DOHH2 (cell line): ENCODE results near the gene TNPO1.

Experiments used
- H3F3A ChIP-seq: fragments of 200-600 bp; sonication (generic), shearing (Covaris generic); 2 replicates; pipeline ENCODE4 v1.6.0; 2016; ENCODE audit warnings: antibody characterized with exemption, mild to moderate bottlenecking; ENCODE audit not compliant: control insufficient read depth, insufficient read depth
- H3K27ac ChIP-seq: fragments of 200-600 bp; sonication (generic); 2 replicates; pipeline ENCODE4 v1.5.1; 2014; ENCODE audit warnings: low read depth, mild to moderate bottlenecking, low read length, moderate library complexity
- H3K27me3 ChIP-seq: fragments of 200-600 bp; sonication (generic); 2 replicates; pipeline ENCODE4 v1.6.1; 2014; ENCODE audit warnings: mild to moderate bottlenecking, low read length, mixed read lengths; ENCODE audit not compliant: control insufficient read depth
- H3K36me3 ChIP-seq: fragments of 200-600 bp; sonication (generic); 2 replicates; pipeline ENCODE4 v1.6.1; 2014; ENCODE audit warnings: mild to moderate bottlenecking, low read length, moderate library complexity, mixed read lengths; ENCODE audit not compliant: control insufficient read depth
- H3K4me1 ChIP-seq: fragments of 200-600 bp; sonication (generic); 2 replicates; pipeline ENCODE4 v1.6.1; 2014; ENCODE audit warnings: mild to moderate bottlenecking, low read length, mixed read lengths; ENCODE audit not compliant: control insufficient read depth
- H3K4me2 ChIP-seq: fragments of 200-600 bp; sonication (generic); 2 replicates; pipeline ENCODE4 v1.6.0; 2014; ENCODE audit warnings: mild to moderate bottlenecking, low read length, moderate library complexity
- H3K4me3 ChIP-seq: fragments of 200-600 bp; sonication (generic); 2 replicates; pipeline ENCODE4 v1.5.1; 2014; ENCODE audit warnings: mild to moderate bottlenecking, low read length, mixed read lengths
- H3K79me2 ChIP-seq: fragments of 200-600 bp; sonication (generic); 2 replicates; pipeline ENCODE4 v1.6.1; 2014; ENCODE audit warnings: mild to moderate bottlenecking, low read length, mixed read lengths; ENCODE audit not compliant: control insufficient read depth
- H3K9me2 ChIP-seq: fragments of 200-600 bp; sonication (generic); replicated peaks from 2 replicates; pipeline ENCODE4 v1.6.1; 2014; ENCODE audit warnings: mild to moderate bottlenecking, low read length, mixed read lengths; ENCODE audit not compliant: control insufficient read depth
- H3K9me3 ChIP-seq: fragments of 200-600 bp; sonication (generic); 2 replicates; pipeline ENCODE4 v1.6.1; 2014; ENCODE audit warnings: antibody characterized with exemption, low read length, mixed read lengths; ENCODE audit not compliant: control insufficient read depth, insufficient read depth
- H4K20me1 ChIP-seq: fragments of 200-600 bp; sonication (generic); 2 replicates; pipeline ENCODE4 v1.6.0; 2014; ENCODE audit warnings: low read depth, mild to moderate bottlenecking, antibody characterized with exemption, low read length, moderate library complexity; ENCODE audit not compliant: control insufficient read depth, insufficient read depth
- CTCF ChIP-seq: fragments of 200-600 bp; sonication (generic); IDR thresholded peaks from one replicate; pipeline ENCODE4 v1.5.1; 2014; ENCODE audit warnings: antibody characterized with exemption, mild to moderate bottlenecking, low read depth, low read length; ENCODE audit not compliant: poor library complexity, severe bottlenecking
- EZH2phosphoT487 ChIP-seq: fragments of 200-600 bp; sonication (generic); IDR thresholded peaks from 2 replicates; pipeline ENCODE4 v1.6.1; 2017; ENCODE audit warnings: borderline replicate concordance, mild to moderate bottlenecking, antibody characterized with exemption, low read length, moderate library complexity, mixed read lengths

Gene TNPO1

DNA sequence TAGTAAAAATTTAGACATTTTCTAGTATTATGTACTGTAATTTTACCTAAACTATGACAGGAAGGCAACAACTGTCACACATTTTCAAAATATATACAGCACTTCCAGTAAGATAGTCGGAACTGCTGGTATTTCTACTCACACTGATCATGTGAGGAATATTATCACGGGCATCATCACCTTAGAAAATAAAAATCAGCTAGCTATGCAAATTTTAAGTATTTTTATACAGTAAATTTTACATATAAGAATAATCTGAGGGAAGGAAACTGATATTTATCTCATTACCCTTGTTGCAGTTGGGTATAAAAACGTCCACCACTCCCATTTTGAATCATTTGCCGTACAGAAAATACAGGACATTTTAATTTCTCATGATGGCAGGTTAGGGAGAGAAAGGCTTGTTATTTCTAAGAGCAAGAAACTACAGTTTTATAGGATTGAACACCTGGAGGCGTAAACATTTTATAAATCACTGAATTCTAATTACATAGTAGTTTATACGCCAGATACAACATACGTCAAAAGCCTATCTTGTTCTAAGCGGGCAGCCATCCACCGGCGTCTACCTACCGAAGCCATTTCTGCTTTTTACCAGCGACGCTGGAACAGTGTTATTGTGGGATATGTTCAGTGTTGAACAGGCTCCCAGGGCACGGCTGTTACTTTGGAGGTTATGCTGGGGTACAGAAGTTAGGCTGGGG is 729 bp upstream of the TNPO1 start:
- H3K9me2 ChIP-seq, result no peaks in the 10 kb centered on the region
- H3K9me3 ChIP-seq, result no peaks in the 10 kb centered on the region
- peaks cover 4% of the 10 kb centered on the region; the same call in 1 of the 2 replicates for H4K20me1 ChIP-seq
- peak overlapping the region; percentile 96 for H3K4me3 ChIP-seq
- peaks cover 7% of the 10 kb centered on the region for H3K36me3 ChIP-seq
- no peaks in the 10 kb centered on the region for H3K27me3 ChIP-seq
- peaks cover 5% of the 10 kb centered on the region for H3F3A ChIP-seq
- H3K27ac ChIP-seq, result peak overlapping the region; percentile 81
- TF ChIP-seq EZH2phosphoT487 (no peak), CTCF (no peak)
- peaks cover 28% of the 10 kb centered on the region for H3K4me1 ChIP-seq
- H3K79me2 ChIP-seq, result peaks cover 44% of the 10 kb centered on the region
- H3K4me2 ChIP-seq, result peak overlapping the region; percentile 96

- H4K20me1 ChIP-seq, result peaks cover 4% of the 10 kb centered on the region; the same call in 1 of the 2 replicates
- peak overlapping the region; percentile 96 for H3K4me3 ChIP-seq
- no peaks in the 10 kb centered on the region for H3K9me2 ChIP-seq
- H3K27ac ChIP-seq, result peak overlapping the region; percentile 81
- H3K36me3 ChIP-seq, result peaks cover 7% of the 10 kb centered on the region
- peaks cover 5% of the 10 kb centered on the region for H3F3A ChIP-seq
- peaks cover 30% of the 10 kb centered on the region for H3K4me1 ChIP-seq
- no peaks in the 10 kb centered on the region for H3K9me3 ChIP-seq
- H3K27me3 ChIP-seq, result no peaks in the 10 kb centered on the region
- peaks cover 56% of the 10 kb centered on the region for H3K79me2 ChIP-seq
- no peak for TF ChIP-seq EZH2phosphoT487
- no peak for TF ChIP-seq CTCF
- peak overlapping the region; percentile 96 for H3K4me2 ChIP-seq
Measured at GRCh38 chr5:72817076-72817481, 618 bp downstream of the TNPO1 start.

DNA sequence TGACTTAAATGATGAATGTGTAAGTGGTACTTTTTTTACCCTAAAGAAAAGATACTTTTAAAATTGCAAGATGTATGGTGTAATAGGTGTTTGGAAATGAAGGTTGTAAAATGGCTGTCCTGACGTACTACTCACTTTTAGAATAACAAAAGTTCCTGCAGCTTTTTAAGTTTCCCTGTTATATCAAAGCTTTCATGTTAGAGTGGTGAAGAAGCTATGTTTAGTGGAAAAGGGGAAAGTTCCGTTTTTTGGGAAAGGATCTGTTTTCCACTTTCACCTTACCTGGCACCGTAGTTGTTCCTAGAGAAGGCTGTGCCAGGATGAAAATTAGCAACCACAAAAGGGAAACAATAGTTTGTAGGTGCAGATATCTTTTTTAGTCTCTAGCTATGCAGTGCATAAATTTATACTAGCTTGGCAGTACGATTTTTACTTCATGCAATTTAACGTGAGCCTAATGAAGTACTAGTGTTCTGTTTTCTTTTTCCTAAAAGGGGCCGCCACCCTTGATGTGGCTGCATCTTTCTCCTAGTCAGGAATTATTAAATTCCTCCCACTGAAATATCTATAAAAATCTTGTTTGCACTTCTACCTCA is 1.3 kb downstream of the TNPO1 start:
- Histone ChIP-seq H4K20me1 (peaks cover 4% of the 10 kb centered on the region; the same call in 1 of the 2 replicates), H3K4me3 (peak overlapping the region; percentile 96), H3K36me3 (peaks cover 7% of the 10 kb centered on the region), H3K4me2 (peak overlapping the region; percentile 96), H3K9me3 (no peaks in the 10 kb centered on the region), H3K9me2 (no peaks in the 10 kb centered on the region), H3F3A (peaks cover 5% of the 10 kb centered on the region), H3K4me1 (peaks cover 32% of the 10 kb centered on the region), H3K27me3 (no peaks in the 10 kb centered on the region), H3K79me2 (peaks cover 63% of the 10 kb centered on the region), H3K27ac (peak overlapping the region; percentile 81)
- no peak for TF ChIP-seq EZH2phosphoT487
- TF ChIP-seq CTCF, result no peak
